ENCODE results near the gene GSTM2. TPM values are rescaled to one million over a fixed set of nuclear protein-coding genes. Genes with fewer than 3 reads are reported as not detected.
"Not testable (repeated sequence)": the region's sequence is repeated elsewhere in the genome, so short reads cannot be mapped to it uniquely, and the experiment has no call there.

Gene GSTM2
- total RNA-seq, 2 donors from 2014 or later = 18.4 to 30.3 TPM

- 93 to 100% methylated on average over 3 of the region's 3 CpGs for WGBS, 2 experiments (ENCODE audit: insufficient coverage in 1 of 2, insufficient read length in 1 of 2)
- no peaks in the 10 kb centered on the region for H3K4me1 ChIP-seq (ENCODE audit: control insufficient read depth, insufficient read depth, low read length)
- H3K36me3 ChIP-seq (ENCODE audit: control insufficient read depth, insufficient read depth, low read length) = no peaks in the 10 kb centered on the region
- Mint-ChIP-seq H3K27ac (no peak overlapping the region), H3K4me3 (no peak overlapping the region), H3K27me3 (ENCODE audit: insufficient read depth) (no peaks in the 10 kb centered on the region), H3K9me3 (no peaks in the 10 kb centered on the region), H3K4me1 (no peaks in the 10 kb centered on the region), H3K36me3 (ENCODE audit: low read depth) (peaks cover 4% of the 10 kb centered on the region)
- no peaks in the 10 kb centered on the region for H3K27me3 ChIP-seq (ENCODE audit: control insufficient read depth, insufficient read depth, low read length, poor library complexity, severe bottlenecking)
- H3K9me3 ChIP-seq (ENCODE audit: control insufficient read depth, low read length) = no peaks in the 10 kb centered on the region
- no peak overlapping the region for H3K27ac ChIP-seq (ENCODE audit: low read depth, low read length)
- TF ChIP-seq CTCF (conservative IDR thresholded peaks at IDR 0.05) = no peak
- no peak for DNase-seq
- no peak overlapping the region for H3K4me3 ChIP-seq (ENCODE audit: low read length)
- H3K9ac ChIP-seq (ENCODE audit: extremely low read depth, low read length, poor library complexity, severe bottlenecking) = no peak overlapping the region
These were observed 9.6 kb downstream of the GSTM2 start for GRCh38 chr1:109677459-109677858.

- not testable (repeated sequence) for H3K4me3 ChIP-seq (ENCODE audit: low read length); H3K27ac Mint-ChIP-seq; H3K9ac ChIP-seq (ENCODE audit: extremely low read depth, low read length, poor library complexity, severe bottlenecking); H3K27me3 Mint-ChIP-seq (ENCODE audit: insufficient read depth); DNase-seq; H3K9me3 ChIP-seq (ENCODE audit: control insufficient read depth, low read length); H3K4me1 ChIP-seq (ENCODE audit: control insufficient read depth, insufficient read depth, low read length); H3K27me3 ChIP-seq (ENCODE audit: control insufficient read depth, insufficient read depth, low read length, poor library complexity, severe bottlenecking); H3K36me3 ChIP-seq (ENCODE audit: control insufficient read depth, insufficient read depth, low read length); H3K9me3 Mint-ChIP-seq; H3K4me1 Mint-ChIP-seq; H3K36me3 Mint-ChIP-seq (ENCODE audit: low read depth); H3K4me3 Mint-ChIP-seq; H3K27ac ChIP-seq (ENCODE audit: low read depth, low read length)
- 81% methylated on average over 2 of the region's 2 CpGs; no CpG with 5 or more reads in 1 of the 2 experiments for WGBS, 2 experiments (ENCODE audit: insufficient coverage in 1 of 2, insufficient read length in 1 of 2)
These were observed 10.8 kb downstream of the GSTM2 start for GRCh38 chr1:109678637-109679036.

- no CpG with 5 or more reads among the region's 6 CpGs for WGBS, 2 experiments (ENCODE audit: insufficient coverage in 1 of 2, insufficient read length in 1 of 2)
- H3K27me3 ChIP-seq (ENCODE audit: control insufficient read depth, insufficient read depth, low read length, poor library complexity, severe bottlenecking); H3K9ac ChIP-seq (ENCODE audit: extremely low read depth, low read length, poor library complexity, severe bottlenecking); H3K4me3 Mint-ChIP-seq; DNase-seq; H3K36me3 Mint-ChIP-seq (ENCODE audit: low read depth); H3K27me3 Mint-ChIP-seq (ENCODE audit: insufficient read depth); H3K9me3 ChIP-seq (ENCODE audit: control insufficient read depth, low read length); H3K4me1 ChIP-seq (ENCODE audit: control insufficient read depth, insufficient read depth, low read length); H3K27ac Mint-ChIP-seq; H3K4me1 Mint-ChIP-seq; H3K36me3 ChIP-seq (ENCODE audit: control insufficient read depth, insufficient read depth, low read length); H3K9me3 Mint-ChIP-seq; H3K4me3 ChIP-seq (ENCODE audit: low read length); H3K27ac ChIP-seq (ENCODE audit: low read depth, low read length): not testable (repeated sequence)
These were observed 16.9 kb downstream of the GSTM2 start for GRCh38 chr1:109684777-109685176.

- not testable (repeated sequence) for H3K36me3 ChIP-seq (ENCODE audit: control insufficient read depth, insufficient read depth, low read length); H3K4me1 ChIP-seq (ENCODE audit: control insufficient read depth, insufficient read depth, low read length); H3K4me1 Mint-ChIP-seq; H3K36me3 Mint-ChIP-seq (ENCODE audit: low read depth); H3K27ac Mint-ChIP-seq; H3K27me3 ChIP-seq (ENCODE audit: control insufficient read depth, insufficient read depth, low read length, poor library complexity, severe bottlenecking); H3K4me3 ChIP-seq (ENCODE audit: low read length); H3K9ac ChIP-seq (ENCODE audit: extremely low read depth, low read length, poor library complexity, severe bottlenecking); H3K9me3 Mint-ChIP-seq; H3K27me3 Mint-ChIP-seq (ENCODE audit: insufficient read depth); H3K4me3 Mint-ChIP-seq; H3K9me3 ChIP-seq (ENCODE audit: control insufficient read depth, low read length); H3K27ac ChIP-seq (ENCODE audit: low read depth, low read length); DNase-seq
- no CpG with 5 or more reads among the region's 1 CpG for WGBS, 2 experiments (ENCODE audit: insufficient coverage in 1 of 2, insufficient read length in 1 of 2)
These were observed 17.5 kb downstream of the GSTM2 start for GRCh38 chr1:109685399-109685798.

- not testable (repeated sequence) for DNase-seq; H3K27ac Mint-ChIP-seq; H3K4me1 Mint-ChIP-seq; H3K9ac ChIP-seq (ENCODE audit: extremely low read depth, low read length, poor library complexity, severe bottlenecking); H3K27ac ChIP-seq (ENCODE audit: low read depth, low read length); H3K4me3 Mint-ChIP-seq; H3K9me3 Mint-ChIP-seq; H3K4me3 ChIP-seq (ENCODE audit: low read length); H3K27me3 Mint-ChIP-seq (ENCODE audit: insufficient read depth); H3K36me3 ChIP-seq (ENCODE audit: control insufficient read depth, insufficient read depth, low read length); H3K36me3 Mint-ChIP-seq (ENCODE audit: low read depth); H3K4me1 ChIP-seq (ENCODE audit: control insufficient read depth, insufficient read depth, low read length); H3K27me3 ChIP-seq (ENCODE audit: control insufficient read depth, insufficient read depth, low read length, poor library complexity, severe bottlenecking); H3K9me3 ChIP-seq (ENCODE audit: control insufficient read depth, low read length)
- WGBS, 2 experiments (ENCODE audit: insufficient coverage in 1 of 2, insufficient read length in 1 of 2) = no CpG with 5 or more reads among the region's 4 CpGs
These were observed 18.0 kb downstream of the GSTM2 start for GRCh38 chr1:109685890-109686289.

GRCh38 chr1:109687109-109687508, 19.3 kb downstream of the GSTM2 start:
- not testable (repeated sequence) for H3K27ac ChIP-seq (ENCODE audit: low read depth, low read length); H3K27me3 ChIP-seq (ENCODE audit: control insufficient read depth, insufficient read depth, low read length, poor library complexity, severe bottlenecking); H3K9me3 Mint-ChIP-seq; H3K36me3 Mint-ChIP-seq (ENCODE audit: low read depth); H3K4me1 Mint-ChIP-seq; H3K9me3 ChIP-seq (ENCODE audit: control insufficient read depth, low read length); H3K36me3 ChIP-seq (ENCODE audit: control insufficient read depth, insufficient read depth, low read length); DNase-seq; H3K4me1 ChIP-seq (ENCODE audit: control insufficient read depth, insufficient read depth, low read length); H3K27me3 Mint-ChIP-seq (ENCODE audit: insufficient read depth); H3K4me3 ChIP-seq (ENCODE audit: low read length); H3K9ac ChIP-seq (ENCODE audit: extremely low read depth, low read length, poor library complexity, severe bottlenecking)
- 95% methylated on average over 6 of the region's 11 CpGs; no CpG with 5 or more reads in 1 of the 2 experiments for whole genome bisulfite sequencing, 2 experiments (ENCODE audit: insufficient coverage in 1 of 2, insufficient read length in 1 of 2)
- Mint-ChIP-seq H3K4me3 (peak overlapping the region; percentile 55), H3K27ac (peak overlapping the region; percentile 66)

Measured in endodermal cell (in vitro differentiated cells).